B cell (primary cell): ENCODE measurements around the gene AP1G1. TPM values are rescaled to one million over a fixed set of nuclear protein-coding genes. Genes with fewer than 3 reads are reported as not detected.

Experiments used
- ATAC-seq: fragments of 200-7000 bp; cut with Tn5 transposase; one replicate; pipeline ENCODE4 v1.10.0; 2021; ENCODE audit warnings: low read depth, mild to moderate bottlenecking, moderate number of reproducible peaks, moderate library complexity
- CTCF ChIA-PET: fragments of 350-600 bp; sonication (Branson Sonifier 250); formaldehyde crosslinking; loops from one replicate; lab custom pipeline; 2021; ENCODE audit warnings: antibody characterized with exemption, inconsistent platforms; lab: Charles Lee
- POLR2A ChIA-PET: fragments of 350-600 bp; sonication (Branson Sonifier 250); formaldehyde crosslinking; loops from one replicate; lab custom pipeline; 2021; ENCODE audit warnings: antibody characterized with exemption; lab: Charles Lee
- DNase-seq: peaks from one replicate; pipeline ENCODE4 v3.0.0; 2013
- H2AFZ ChIP-seq: 2 replicates; pipeline ENCODE4 v1.6.1; 2012; ENCODE audit warnings: mild to moderate bottlenecking, low read depth, low read length; ENCODE audit not compliant: insufficient read depth, poor library complexity, severe bottlenecking
- H3K27ac ChIP-seq, 2 donors: 1 replicate in 1 of 2; 2 replicates in 1 of 2; pipeline ENCODE4 v1.5.1; 2012 to 2013; ENCODE audit warnings: low read length in 2 of 2, mild to moderate bottlenecking in 2 of 2, moderate library complexity in 1 of 2
- H3K27me3 ChIP-seq, 4 experiments: fragments of 200-600 bp in 1 of 4; sonication (generic) in 1 of 4; replicated peaks in 1 of 4; 1 replicate in 2 of 4; 2 replicates in 2 of 4; pipeline versions ENCODE4 v1.6.1 to v1.7.0; 2013 to 2016; ENCODE audit warnings: low read length in 3 of 4, mild to moderate bottlenecking in 2 of 4, mixed read lengths in 1 of 4, moderate library complexity in 1 of 4; ENCODE audit not compliant: insufficient read depth in 4 of 4, control insufficient read depth in 3 of 4; ENCODE audit errors: control extremely low read depth in 1 of 4
- H3K36me3 ChIP-seq, 2 experiments: replicated peaks in 1 of 2; 1 replicate in 1 of 2; 2 replicates in 1 of 2; pipeline versions ENCODE4 v1.6.1 to v1.7.1; 2013; ENCODE audit warnings: low read length in 1 of 2; ENCODE audit not compliant: insufficient read depth in 2 of 2, control insufficient read depth in 1 of 2; ENCODE audit errors: control extremely low read depth in 1 of 2, extremely low read depth in 1 of 2
- H3K4me1 ChIP-seq, 2 donors: fragments of 200-600 bp in 1 of 2; sonication (generic) in 1 of 2; 1 replicate in 1 of 2; 2 replicates in 1 of 2; pipeline versions ENCODE4 v1.5.1 to v1.6.1; 2013 to 2017; ENCODE audit warnings: low read length in 2 of 2; ENCODE audit not compliant: control insufficient read depth in 2 of 2, insufficient read depth in 2 of 2
- H3K4me2 ChIP-seq: replicated peaks from 2 replicates; pipeline ENCODE3; 2012; ENCODE audit warnings: mild to moderate bottlenecking, low read depth, low read length; ENCODE audit not compliant: poor library complexity, severe bottlenecking
- H3K4me3 ChIP-seq, 5 experiments: fragments of 200-600 bp in 1 of 5; sonication (generic) in 1 of 5; 1 replicate in 3 of 5; 2 replicates in 2 of 5; pipeline versions ENCODE4 v1.5.1 to v1.7.0; 2011 to 2016; ENCODE audit warnings: low read length in 4 of 5, mild to moderate bottlenecking in 4 of 5, low read depth in 2 of 5, control low read depth in 1 of 5, moderate library complexity in 1 of 5; ENCODE audit not compliant: insufficient read depth in 1 of 5; ENCODE audit errors: control extremely low read depth in 1 of 5, extremely low read depth in 1 of 5
- H3K79me2 ChIP-seq: fragments of 200-600 bp; sonication (generic); one replicate; pipeline ENCODE4 v1.6.0; 2016; ENCODE audit warnings: low read length; ENCODE audit not compliant: control insufficient read depth, insufficient read depth
- H3K9ac ChIP-seq: fragments of 200-600 bp; sonication (generic); 2 replicates; pipeline ENCODE4 v1.6.1; 2017; ENCODE audit warnings: mild to moderate bottlenecking, low read length, moderate library complexity
- H3K9me3 ChIP-seq, 3 donors: one replicate each; pipeline versions ENCODE4 v1.6.1 to v1.7.1; 2013; ENCODE audit warnings: low read length in 2 of 3; ENCODE audit not compliant: control insufficient read depth in 2 of 3, insufficient read depth in 1 of 3; ENCODE audit errors: control extremely low read depth in 1 of 3
- H4K20me1 ChIP-seq: 2 replicates; pipeline ENCODE4 v1.6.0; 2012; ENCODE audit warnings: mild to moderate bottlenecking, low read length; ENCODE audit not compliant: insufficient read depth, control insufficient read depth, poor library complexity, severe bottlenecking
- H3K27ac Mint-ChIP-seq: one replicate; pipeline ENCODE4 v1.8.0; 2021; ENCODE audit warnings: mixed read lengths
- H3K27me3 Mint-ChIP-seq: one replicate; pipeline ENCODE4 v1.8.0; 2021; ENCODE audit warnings: mixed read lengths
- H3K4me1 Mint-ChIP-seq: one replicate; pipeline ENCODE4 v1.8.0; 2021; ENCODE audit warnings: mixed read lengths
- H3K4me3 Mint-ChIP-seq: one replicate; pipeline ENCODE4 v1.8.0; 2021; ENCODE audit warnings: mixed read lengths
- H3K9me3 Mint-ChIP-seq: one replicate; pipeline ENCODE4 v1.8.0; 2022; ENCODE audit warnings: mixed read lengths; ENCODE audit not compliant: insufficient read depth
- CTCF ChIP-seq: fragments of 200-600 bp; IDR thresholded peaks from one replicate; pipeline ENCODE4 v1.8.0; 2022; ENCODE audit warnings: antibody characterized with exemption, mild to moderate bottlenecking
- EZH2 ChIP-seq: IDR thresholded peaks from 2 replicates; pipeline ENCODE4 v1.6.1; 2012; ENCODE audit warnings: borderline replicate concordance, low read depth, mild to moderate bottlenecking, moderate library complexity, low read length; ENCODE audit not compliant: insufficient read depth, poor library complexity, severe bottlenecking
- WGBS: methylation state at CpG from one replicate; pipeline ENCODE4 v1.1.5; 2013; ENCODE audit warnings: missing lambda C conversion rate; ENCODE audit not compliant: insufficient coverage; 5-methylcytosine and 5-hydroxymethylcytosine counted together
- intact Hi-C: fragments of 100-400 bp; cut with micrococcal nuclease; formaldehyde crosslinking; loops from one replicate; pipeline ENCODE4 v1.10.0; 2022
- polyA plus RNA-seq: library from polyadenylated mRNA; depleted of rRNA; stranded (reverse); fragments of >200 nt; gene quantifications from 2 replicates; pipeline ENCODE4 v1.2.3, GENCODE V29; 2012
- total RNA-seq, 2 donors: library from RNA; stranded (reverse); fragments of 120-200 nt in 1 of 2; gene quantifications; 1 replicate in 1 of 2; 2 replicates in 1 of 2; pipeline versions ENCODE4 v1.2.3 to v1.2.4, GENCODE V29; 2013 to 2022

The AP1G1 gene
- total and polyA plus RNA-seq, 2 donors (not counting 1 experiment from before 2014, with no cell fraction given): 43.8 to 142 TPM

- no peaks in the 10 kb centered on the region for H3K27me3 Mint-ChIP-seq
- peaks cover 3% of the 10 kb centered on the region for H3K4me1 Mint-ChIP-seq
- POLR2A ChIA-PET: no interaction called here
- CTCF ChIA-PET: no interaction called here
- Histone ChIP-seq H3K4me1 (peaks cover 0 to 8% of the 10 kb centered on the region in 2 donors), H3K9me3 (no peaks in the 10 kb centered on the region), H3K9ac (no peak overlapping the region), H3K27ac (no peak overlapping the region), H3K79me2 (peaks cover 27% of the 10 kb centered on the region), H3K4me3 (no peak overlapping the region), H2AFZ (no peak overlapping the region), H3K4me2 (no peak overlapping the region), H3K27me3 (no peaks in the 10 kb centered on the region), H4K20me1 (peaks cover 13% of the 10 kb centered on the region), H3K36me3 (peaks cover 2 to 3% of the 10 kb centered on the region in 2 experiments)
- no CpG with 5 or more reads among the region's 2 CpGs for WGBS
- DNase-seq: no peak
- no peaks in the 10 kb centered on the region for H3K9me3 Mint-ChIP-seq
- ATAC-seq: no peak
- intact Hi-C loops: no loop called here
- H3K27ac Mint-ChIP-seq: no peak overlapping the region
- H3K4me3 Mint-ChIP-seq: no peak overlapping the region
- no peak for TF ChIP-seq CTCF
- no peak for TF ChIP-seq EZH2
Measured at GRCh38 chr16:71708696-71709095, 99.9 kb downstream of the AP1G1 start.

- no peak overlapping the region for H3K4me3 ChIP-seq
- ChIA-PET POLR2A (no interaction called here), CTCF (no interaction called here)
- Mint-ChIP-seq H3K9me3 (no peaks in the 10 kb centered on the region), H3K4me1 (peaks cover 3% of the 10 kb centered on the region), H3K27ac (no peak overlapping the region), H3K4me3 (no peak overlapping the region), H3K27me3 (no peaks in the 10 kb centered on the region)
- peaks cover 0 to 8% of the 10 kb centered on the region in 2 donors for H3K4me1 ChIP-seq
- H3K79me2 ChIP-seq: peaks cover 27% of the 10 kb centered on the region
- WGBS: 100% methylated on average over 1 of the region's 7 CpGs
- peaks cover 3 to 5% of the 10 kb centered on the region in 2 experiments for H3K36me3 ChIP-seq
- intact Hi-C loops: no loop called here
- H2AFZ ChIP-seq: no peak overlapping the region
- H3K9ac ChIP-seq: no peak overlapping the region
- peaks cover 13% of the 10 kb centered on the region for H4K20me1 ChIP-seq
- H3K27ac ChIP-seq: no peak overlapping the region
- H3K27me3 ChIP-seq: no peaks in the 10 kb centered on the region
- TF ChIP-seq EZH2 (no peak), CTCF (no peak)
- DNase-seq (no peak), ATAC-seq (no peak)
- no peaks in the 10 kb centered on the region for H3K9me3 ChIP-seq
- no peak overlapping the region for H3K4me2 ChIP-seq
Measured at GRCh38 chr16:71707199-71707598, 101.4 kb downstream of the AP1G1 start.
